ENCODE results near the gene BTG1.

The BTG1 gene

GRCh38 chr12:92155733-92156132, 10.1 kb upstream of the BTG1 start:
- TF ChIP-seq, protein P1, sequence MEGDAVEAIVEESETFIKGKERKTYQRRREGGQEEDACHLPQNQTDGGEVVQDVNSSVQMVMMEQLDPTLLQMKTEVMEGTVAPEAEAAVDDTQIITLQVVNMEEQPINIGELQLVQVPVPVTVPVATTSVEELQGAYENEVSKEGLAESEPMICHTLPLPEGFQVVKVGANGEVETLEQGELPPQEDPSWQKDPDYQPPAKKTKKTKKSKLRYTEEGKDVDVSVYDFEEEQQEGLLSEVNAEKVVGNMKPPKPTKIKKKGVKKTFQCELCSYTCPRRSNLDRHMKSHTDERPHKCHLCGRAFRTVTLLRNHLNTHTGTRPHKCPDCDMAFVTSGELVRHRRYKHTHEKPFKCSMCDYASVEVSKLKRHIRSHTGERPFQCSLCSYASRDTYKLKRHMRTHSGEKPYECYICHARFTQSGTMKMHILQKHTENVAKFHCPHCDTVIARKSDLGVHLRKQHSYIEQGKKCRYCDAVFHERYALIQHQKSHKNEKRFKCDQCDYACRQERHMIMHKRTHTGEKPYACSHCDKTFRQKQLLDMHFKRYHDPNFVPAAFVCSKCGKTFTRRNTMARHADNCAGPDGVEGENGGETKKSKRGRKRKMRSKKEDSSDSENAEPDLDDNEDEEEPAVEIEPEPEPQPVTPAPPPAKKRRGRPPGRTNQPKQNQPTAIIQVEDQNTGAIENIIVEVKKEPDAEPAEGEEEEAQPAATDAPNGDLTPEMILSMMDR (IDR thresholded peaks at IDR 0.05), result no peak
- Histone ChIP-seq H3K27ac (no peak overlapping the region), H3K4me3 (no peak overlapping the region)
- DNase-seq (ENCODE audit: low spot score), result no peak

DNA sequence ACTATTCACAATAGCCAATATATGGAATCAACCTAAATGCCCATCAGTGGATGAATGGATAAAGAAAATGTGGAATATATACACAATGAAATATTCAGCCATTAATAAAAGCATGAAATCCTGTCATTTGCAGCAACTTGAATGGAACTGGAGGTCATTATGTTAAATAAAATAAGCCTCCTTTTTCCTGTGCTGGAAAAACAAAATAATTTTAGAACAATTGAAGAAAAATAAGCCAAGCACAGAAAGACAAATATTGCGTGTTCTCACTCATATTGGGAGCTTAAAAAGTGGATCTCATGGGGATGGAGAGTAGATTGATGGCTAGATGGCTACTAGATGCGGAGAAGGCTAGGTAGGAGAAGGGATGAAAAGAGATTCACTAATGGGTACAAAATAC, 6.3 kb upstream of the BTG1 start:
- TF ChIP-seq, protein P1 (IDR thresholded peaks at IDR 0.05), result no peak
- no peak overlapping the region for H3K4me3 ChIP-seq
- DNase-seq (ENCODE audit: low spot score), result no peak
- no peak overlapping the region for H3K27ac ChIP-seq

DNA sequence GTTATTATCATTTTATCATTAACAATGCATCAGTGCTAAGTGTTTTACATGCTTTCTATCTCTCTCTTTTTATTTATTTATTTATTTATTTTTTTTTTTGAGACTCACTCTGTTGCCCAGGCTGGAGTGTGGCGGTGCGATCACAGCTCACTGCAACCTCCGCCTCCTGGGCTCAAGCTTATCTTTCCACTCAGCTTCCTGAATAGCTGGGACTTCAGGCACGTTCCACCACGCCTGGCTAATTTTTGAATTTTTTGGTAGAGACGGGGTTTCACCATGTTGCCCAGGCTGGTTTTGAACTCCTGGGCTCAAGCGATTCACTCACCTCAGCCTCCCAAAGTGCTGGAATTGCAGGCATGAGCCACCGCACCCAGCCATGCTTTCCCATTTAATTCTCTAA, 3.9 kb upstream of the BTG1 start:
- DNase-seq (ENCODE audit: low spot score), result no peak
- no peak overlapping the region for H3K27ac ChIP-seq
- TF ChIP-seq, protein P1 (IDR thresholded peaks at IDR 0.05), result no peak
- H3K4me3 ChIP-seq, result no peak overlapping the region

DNA sequence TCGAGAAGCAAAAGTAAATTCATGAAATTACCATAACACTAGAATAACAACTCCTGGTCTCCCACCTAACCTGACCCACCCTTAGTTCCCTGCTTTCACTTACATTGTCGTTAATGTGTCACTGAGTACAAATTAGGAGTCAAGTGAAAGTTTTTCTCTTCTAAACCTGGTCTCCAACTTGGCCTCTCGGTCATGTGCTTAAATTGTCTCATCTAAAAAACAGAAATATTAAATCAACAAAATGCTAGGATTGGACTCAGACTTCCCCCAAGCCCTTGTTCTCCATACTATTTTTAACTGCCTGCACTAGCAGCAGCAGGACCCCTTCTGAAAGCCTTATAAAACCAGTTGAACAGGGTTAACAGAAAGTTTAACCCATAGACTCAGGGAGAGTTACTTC, 1.8 kb upstream of the BTG1 start:
- peak overlapping the region in 1 of 2 donors; percentile 15 for H3K27ac ChIP-seq
- TF ChIP-seq, protein P1 (IDR thresholded peaks at IDR 0.05), result no peak
- no peak overlapping the region for H3K4me3 ChIP-seq
- DNase-seq (ENCODE audit: low spot score), result no peak

DNA sequence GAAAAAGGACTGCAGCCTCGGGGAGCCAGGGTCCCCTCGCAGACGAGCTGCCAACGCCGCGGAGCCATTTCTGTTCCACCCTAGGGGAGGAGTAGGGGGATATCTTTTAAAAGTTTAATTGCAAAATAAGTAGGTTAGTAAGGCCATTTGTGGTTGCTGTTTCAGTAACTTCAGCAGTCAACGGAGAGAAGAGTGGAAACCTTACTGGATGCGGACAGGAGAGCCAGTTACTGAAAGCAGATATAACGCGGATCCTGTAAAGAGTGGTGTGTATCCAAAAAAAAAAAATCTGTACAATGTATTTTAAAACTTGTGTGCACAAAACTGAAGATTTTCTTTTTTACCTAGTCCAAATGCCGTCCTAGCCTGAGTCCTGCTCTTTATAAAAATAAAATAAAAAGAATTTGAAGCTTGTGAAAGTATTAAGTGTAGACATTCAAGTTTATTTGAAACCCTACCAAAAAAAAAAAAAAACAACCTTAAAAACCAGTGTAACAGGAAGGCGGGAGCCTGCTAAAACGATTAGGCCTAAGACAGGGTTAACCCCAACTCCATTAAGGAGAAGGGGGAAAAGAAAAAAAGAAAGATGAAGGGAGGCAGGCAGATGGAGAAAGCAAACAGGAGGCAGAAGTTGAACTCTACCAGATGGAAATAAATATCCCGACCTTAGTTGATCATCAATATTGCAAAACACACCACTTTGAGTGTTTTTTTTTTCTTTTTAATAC, 1.0 kb upstream of the BTG1 start:
- peak overlapping the region; percentile 98 for H3K4me3 ChIP-seq
- peak overlapping the region; percentile 94 to 97 for H3K27ac ChIP-seq
- no peak for DNase-seq (ENCODE audit: low spot score)
- TF ChIP-seq, protein P1 (IDR thresholded peaks at IDR 0.05), result no peak

DNA sequence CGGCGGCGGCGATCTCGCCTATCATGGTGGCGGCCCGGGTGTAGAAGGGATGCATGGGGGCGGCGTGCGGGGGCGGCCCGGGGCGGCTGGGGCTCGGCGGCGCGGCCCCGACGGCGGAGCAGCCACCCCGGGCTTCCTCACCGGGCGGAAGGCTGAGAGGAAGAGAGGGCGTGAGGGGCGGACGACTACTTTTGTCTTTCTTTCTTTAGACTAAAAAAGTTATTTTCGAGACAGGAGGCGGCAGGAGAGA, 240 bp downstream of the BTG1 start:
- H3K4me3 ChIP-seq, result peak overlapping the region; percentile 98
- TF ChIP-seq, protein P1 (IDR thresholded peaks at IDR 0.05), result no peak
- peak; percentile 77 for DNase-seq (ENCODE audit: low spot score)
- peak overlapping the region; percentile 97 to 99 for H3K27ac ChIP-seq

- Histone ChIP-seq H3K4me3 (peak overlapping the region; percentile 98), H3K27ac (peak overlapping the region; percentile 97 to 99)
- TF ChIP-seq, protein P1 (IDR thresholded peaks at IDR 0.05), result no peak
- DNase-seq (ENCODE audit: low spot score), result peak; percentile 79
Measured at GRCh38 chr12:92144631-92145480, 790 bp downstream of the BTG1 start.

All from coronary artery (tissue), 2 donors.